Retina (tissue), 1 donor: ENCODE measurements around the gene FADS1.
A peak's percentile ranks its signal among the peaks of the same experiment; 100 is the strongest.

Experiments used
- DNase-seq: peaks from one replicate; pipeline ENCODE4 v3.0.0-alpha.2; 2016

FADS1 gene

GRCh38 chr11:61844909-61845565 is 28.2 kb upstream of the FADS1 start:
- no peak for DNase-seq

GRCh38 chr11:61842528-61842820 is 25.7 kb upstream of the FADS1 start:
- DNase-seq, result no peak

DNA sequence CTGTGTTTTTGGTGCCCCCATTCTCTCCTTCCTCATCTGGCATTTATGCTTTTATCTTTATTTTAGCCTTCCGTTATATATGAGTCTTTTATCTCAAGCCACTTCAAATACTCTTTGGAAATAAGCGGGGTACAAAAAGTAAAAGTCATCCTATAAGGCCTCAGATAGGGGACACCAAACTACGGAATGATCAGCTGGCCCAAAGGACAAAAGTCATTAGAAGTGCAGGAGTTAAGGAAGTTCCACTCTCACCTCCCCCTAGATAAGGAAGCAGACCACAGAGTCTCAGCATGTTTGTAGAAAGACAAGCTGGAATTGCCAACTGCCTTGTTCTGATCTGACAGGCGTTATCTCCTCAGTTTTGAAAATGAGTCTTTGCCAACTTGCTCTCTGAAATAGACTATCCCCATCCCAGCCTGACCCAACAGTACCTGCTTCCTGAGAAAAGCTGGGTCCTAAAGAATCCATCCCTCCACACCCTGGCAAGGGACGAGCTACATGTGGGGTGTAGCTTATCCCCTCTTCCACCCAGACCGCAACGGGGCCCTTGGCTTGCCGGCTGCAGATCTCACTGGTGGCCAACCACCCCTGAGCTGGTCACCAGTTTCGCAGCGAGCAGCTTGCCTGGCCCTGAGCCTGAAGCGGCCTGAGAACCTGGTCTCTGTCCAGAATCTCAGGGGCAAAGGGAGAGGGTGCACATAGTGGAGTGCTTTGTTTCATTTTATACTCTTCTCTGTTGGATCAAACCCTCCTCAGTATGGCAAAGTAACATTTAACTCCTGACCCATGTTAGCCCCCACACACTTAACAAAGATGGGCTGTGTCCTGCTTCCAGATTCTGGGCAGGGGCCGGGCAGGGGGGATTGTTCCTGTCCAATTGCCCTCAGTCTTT is 25.1 kb upstream of the FADS1 start:
- no peak for DNase-seq

DNA sequence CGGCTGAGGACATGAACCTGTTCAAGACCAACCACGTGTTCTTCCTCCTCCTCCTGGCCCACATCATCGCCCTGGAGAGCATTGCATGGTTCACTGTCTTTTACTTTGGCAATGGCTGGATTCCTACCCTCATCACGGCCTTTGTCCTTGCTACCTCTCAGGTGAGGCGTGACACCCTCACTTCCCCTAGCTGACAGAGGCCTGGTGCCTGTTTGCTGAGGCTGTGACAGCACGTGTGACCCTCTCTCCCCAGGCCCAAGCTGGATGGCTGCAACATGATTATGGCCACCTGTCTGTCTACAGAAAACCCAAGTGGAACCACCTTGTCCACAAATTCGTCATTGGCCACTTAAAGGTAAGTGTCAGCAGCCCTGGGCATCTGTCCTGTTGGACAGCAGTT is 23.6 kb upstream of the FADS1 start:
- no peak for DNase-seq

DNA sequence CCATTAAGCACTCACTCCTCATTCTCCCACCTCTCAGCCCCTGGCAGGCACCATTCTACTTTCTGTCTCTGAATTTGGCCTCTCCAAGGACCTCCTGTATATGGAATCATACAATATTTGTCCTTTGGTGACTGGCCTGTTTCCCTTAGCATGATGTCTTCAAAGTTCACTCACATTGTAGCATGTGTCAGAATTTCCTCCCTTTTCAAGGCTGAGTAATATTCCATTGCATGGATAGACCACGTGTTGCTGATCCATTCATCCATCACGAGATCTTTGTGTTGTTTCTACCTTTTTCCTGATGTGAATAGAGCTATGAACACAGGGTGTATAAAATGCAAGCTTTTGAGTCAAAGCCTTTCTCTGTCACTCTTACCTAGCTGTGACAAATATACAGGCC is 22.9 kb upstream of the FADS1 start:
- no peak for DNase-seq

DNA sequence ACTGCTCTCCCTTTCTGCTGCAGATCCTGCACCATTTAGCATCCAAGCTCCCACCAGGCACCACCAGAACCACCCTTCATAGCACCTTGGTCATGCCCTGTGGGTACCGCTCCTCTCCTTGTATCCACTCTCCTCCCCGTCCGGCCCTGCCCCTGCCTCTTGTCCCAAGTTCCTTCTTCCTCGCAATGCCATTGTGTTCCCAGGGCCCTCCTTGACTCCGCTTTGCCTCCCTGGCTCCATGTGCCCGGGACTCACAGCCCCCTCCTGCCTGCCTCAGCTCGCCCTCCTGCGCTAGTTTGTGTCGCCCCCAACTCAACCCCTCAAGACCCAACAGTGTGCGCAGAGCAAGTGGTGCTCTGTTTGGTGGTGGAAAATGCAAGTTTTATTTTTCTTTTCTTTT is 22.1 kb upstream of the FADS1 start:
- DNase-seq, result no peak

DNA sequence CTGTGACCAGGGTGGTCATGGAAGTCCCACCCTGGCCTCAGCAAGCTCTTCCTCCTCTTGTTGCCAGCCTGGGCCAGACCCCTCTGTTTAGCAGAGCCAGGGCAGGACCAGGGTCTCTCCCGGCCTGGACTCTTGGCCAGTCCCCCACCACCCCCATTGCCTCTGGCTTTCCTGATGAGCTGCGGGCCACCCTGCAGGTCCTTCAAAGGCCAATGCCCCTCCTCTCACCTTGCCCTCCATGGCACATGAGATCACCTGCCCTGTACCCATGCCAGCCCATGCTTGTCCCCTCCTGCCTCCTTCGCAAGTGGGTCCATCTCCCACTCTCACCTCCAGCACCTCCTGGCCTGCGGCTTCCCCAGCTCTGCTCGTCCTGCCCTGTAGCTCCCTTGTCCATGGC is 21.7 kb upstream of the FADS1 start:
- no peak for DNase-seq

DNA sequence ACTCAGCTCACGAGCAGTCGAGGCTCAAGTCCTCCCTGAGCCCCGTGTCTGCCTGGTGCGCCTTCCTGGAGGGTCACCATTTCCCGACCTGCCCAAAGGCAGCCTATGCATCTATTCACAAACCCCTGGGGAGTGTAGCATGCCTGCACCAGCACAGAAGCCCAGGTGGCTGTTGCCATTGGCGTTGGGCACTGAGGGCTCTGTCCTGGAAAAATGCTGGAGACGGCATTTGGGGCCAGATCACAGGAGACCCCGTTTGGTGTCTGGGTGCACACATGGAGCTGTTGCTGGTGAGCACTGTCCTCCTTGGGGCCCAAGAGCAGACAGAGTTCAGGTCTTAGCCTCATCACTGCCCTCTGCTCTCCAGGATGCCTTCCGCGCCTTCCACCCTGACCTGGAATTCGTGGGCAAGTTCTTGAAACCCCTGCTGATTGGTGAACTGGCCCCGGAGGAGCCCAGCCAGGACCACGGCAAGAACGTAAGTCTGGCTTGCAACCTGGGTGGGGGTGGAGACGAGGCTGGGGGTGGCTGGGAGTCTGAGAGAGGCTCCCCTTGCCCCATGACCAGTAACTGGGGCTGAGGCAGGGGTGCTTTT is 20.7 kb upstream of the FADS1 start:
- no peak for DNase-seq

DNA sequence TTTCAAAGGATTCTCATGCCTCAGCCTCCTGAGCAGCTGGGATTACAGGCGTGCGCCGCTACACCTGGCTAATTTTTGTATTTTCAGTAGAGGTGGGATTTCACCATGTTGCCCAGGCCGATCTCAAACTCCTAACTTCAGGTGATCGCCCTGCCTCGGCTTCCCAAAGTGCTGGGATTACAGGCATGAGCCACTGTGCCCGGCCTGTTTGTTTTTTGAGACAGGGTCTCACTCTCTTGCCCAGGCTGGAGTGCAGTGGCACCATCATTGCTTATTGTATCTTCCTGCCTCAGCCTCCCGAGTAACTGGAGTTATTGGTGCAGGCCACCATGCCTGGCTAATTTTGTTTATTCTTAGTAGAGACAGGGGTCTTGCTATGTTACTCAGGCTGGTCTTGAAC is 19.4 kb upstream of the FADS1 start:
- DNase-seq, result no peak

GRCh38 chr11:61834278-61835048 is 17.7 kb upstream of the FADS1 start:
- peak; percentile 42 for DNase-seq

DNA sequence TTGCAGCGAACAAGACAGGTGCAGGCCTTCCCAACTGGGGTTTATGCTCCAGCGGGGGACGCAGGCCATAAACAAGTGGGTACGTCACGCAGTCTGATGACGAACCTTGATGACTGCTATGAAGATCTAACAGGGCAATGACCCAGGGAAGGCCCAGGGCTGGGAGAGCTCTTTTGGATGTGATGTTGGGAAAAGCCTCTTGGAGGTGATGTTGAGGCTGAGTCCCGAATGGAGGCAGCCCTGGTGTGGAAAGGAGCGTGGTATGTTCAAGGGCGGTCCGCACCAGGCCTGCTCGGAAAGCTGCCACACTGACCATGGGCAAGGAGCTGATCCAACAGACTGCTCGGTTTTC is 17.1 kb upstream of the FADS1 start:
- peak; percentile 24 for DNase-seq

- DNase-seq, result no peak
Measured at GRCh38 chr11:61833471-61833870, 16.7 kb upstream of the FADS1 start.

GRCh38 chr11:61832754-61833153 is 16.0 kb upstream of the FADS1 start:
- no peak for DNase-seq

GRCh38 chr11:61832207-61832606 is 15.4 kb upstream of the FADS1 start:
- no peak for DNase-seq

DNA sequence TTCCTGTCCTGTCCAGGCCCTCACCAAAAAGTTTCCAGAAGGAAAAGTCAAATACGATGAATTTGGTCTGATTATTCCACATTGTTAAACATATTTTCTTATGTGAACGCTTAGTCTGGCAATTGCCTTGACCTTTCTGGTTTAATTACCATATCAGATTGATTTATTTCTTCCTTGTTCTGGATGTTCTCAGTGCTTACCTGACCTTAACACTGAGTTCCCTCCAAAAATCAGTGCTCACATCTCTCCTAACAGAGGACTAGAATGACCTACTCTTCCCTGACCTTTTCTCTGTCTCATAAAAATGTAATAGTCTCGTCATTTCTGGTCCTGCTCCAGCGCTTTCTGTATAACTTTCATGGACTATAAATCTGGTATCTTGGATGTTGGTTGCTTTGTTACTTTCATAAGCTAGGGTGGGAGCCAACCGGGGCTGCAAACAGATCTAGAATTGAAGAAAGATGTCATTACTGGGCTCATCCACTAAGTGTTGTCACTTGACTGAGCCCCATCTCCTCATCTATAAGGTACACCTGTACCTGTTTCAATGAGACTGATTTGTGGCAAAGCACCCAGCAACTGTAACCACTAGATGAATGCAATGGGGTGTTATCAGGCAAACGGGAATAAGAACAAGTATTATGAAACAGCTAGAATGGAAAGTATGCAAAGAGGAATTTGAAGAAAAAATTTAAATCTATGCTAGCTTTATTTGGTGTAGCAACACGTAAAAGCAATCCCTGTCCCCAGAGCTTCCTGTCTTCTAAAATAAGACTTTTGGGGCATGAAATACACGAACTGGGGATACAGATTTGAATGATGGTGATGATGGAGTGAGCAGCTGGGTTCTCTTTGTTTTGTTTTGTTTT is 13.7 kb upstream of the FADS1 start:
- no peak for DNase-seq

DNA sequence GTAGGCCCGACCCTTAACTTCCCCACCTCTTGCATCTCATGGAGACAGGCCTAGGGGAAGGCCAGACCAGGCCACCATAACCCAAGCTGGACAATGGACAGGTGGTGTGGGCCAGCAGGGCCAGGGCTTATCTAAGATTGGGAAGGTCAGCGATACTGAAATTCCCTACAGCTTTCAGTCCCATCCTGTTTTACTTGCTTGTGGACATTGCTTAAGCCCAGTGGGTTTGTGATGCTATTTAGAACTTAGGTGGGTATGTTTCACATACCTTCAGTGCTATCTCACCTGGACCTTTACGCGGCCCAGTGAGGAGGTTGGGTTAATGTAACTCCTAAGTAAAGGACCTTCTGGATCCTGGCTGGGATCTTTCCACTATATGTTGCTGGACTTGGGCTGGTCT is 13.0 kb upstream of the FADS1 start:
- DNase-seq, result no peak

GRCh38 chr11:61828629-61829407 is 12.0 kb upstream of the FADS1 start:
- peak; percentile 85 for DNase-seq

DNA sequence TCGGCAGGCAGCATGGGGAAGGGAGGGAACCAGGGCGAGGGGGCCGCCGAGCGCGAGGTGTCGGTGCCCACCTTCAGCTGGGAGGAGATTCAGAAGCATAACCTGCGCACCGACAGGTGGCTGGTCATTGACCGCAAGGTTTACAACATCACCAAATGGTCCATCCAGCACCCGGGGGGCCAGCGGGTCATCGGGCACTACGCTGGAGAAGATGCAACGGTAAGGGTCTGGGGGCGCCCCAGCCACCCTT is 11.5 kb upstream of the FADS1 start:
- no peak for DNase-seq

DNA sequence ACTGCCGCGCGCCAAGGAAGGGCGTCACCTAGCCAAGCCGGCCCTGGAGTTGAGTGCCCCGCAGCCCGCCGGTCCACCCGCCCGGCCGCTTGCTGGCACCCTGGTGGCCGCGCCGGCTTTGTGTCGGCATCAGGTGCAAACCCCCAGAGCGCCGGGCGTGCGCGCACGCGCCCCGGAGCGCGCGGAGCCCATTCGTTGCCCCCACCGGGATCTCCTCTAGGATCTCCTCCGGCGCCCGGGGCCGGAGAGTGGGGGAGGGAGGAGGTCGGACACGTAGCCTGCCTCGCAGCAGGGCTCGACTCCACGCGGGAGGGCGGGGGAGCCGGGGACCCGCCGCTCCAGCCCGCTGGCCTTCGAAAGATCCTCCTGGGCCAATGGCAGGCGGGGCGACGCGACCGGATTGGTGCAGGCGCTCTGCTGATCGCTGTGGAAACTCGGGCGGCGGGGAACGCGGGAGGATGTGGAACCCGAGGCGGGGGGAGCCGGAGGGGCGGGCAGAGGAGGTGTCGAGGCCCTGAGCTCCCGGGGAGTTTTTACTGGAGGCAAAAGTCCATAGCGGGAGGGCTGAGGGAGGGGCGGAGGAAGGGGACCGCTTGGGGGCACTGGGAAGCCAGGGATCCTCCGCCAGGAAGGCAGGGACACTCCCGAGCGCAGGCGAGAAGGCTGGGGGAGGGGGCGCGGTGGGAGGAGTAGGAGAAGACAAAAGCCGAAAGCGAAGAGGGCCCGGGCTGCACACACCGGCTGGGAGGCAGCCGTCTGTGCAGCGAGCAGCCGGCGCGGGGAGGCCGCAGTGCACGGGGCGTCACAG is 11.0 kb upstream of the FADS1 start, which contains the start of gene FADS2:
FADS2 (plus strand) TSS at position 730 of the 808 bp plus-strand sequence. CDS start 91 bp downstream, outside the sequence.
- DNase-seq, result peak; percentile 95

- no peak for DNase-seq
Measured at GRCh38 chr11:61826930-61827570, 10.2 kb upstream of the FADS1 start.

- no peak for DNase-seq
Measured at GRCh38 chr11:61820174-61820573, 3.4 kb upstream of the FADS1 start.
